Stimulated activated CD4-positive, alpha-beta T cell treated with anti-CD3 and anti-CD28 coated beads, Interleukin-1b, Interleukin-23, amount 100 ng/mL, for 24 hours (primary cell): Measurements from ENCODE around the gene ARID5A.

ENCODE experiments used
- DNase-seq, 4 experiments: peaks; one replicate each; pipeline ENCODE4 v3.0.0-alpha.2; 2020; ENCODE audit warnings: low read depth in 4 of 4, low spot score in 1 of 4

Gene ARID5A

DNA sequence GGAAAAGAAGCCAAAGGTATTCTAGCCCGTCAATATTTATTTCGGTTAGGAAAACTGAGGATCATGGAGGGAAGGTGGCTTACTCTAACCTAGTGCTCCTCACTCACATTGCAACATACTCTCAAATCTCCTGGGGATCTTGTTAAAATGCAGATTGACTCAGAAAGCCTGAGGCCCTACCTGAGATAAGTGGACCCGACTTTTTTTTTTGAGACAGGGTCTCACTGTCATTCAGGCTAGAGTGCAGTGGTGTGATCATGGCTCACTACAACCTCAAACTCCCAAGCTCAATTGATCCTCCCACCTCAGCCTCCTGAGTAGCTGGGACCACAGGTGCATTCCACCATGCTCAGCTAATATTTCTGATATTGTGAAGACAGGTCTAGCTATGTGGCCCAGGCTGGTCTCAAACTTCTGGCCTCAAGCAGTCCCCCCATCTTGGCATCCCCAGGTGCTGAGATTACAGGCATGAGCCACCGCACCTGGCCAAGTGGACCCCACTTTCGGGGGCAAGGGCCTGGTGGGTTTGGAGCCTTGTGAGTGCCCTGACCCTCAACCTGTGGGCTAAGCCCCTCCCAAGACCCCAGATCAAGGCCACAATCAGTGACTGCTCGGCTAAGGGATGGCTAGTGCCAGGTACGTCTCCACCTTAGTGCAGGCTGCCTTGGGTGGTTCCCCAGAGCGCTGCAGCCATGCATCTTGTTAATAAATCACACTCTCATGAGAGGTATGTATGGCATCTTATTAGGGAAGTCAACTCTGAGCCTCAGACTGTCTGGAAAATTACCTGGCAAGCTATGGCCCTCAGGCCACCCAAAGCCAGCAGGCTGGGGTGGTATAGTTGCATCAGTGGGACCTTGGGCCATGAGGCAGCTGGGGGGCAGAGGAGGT, 30.3 kb upstream of the ARID5A start:
- no peak for DNase-seq

DNA sequence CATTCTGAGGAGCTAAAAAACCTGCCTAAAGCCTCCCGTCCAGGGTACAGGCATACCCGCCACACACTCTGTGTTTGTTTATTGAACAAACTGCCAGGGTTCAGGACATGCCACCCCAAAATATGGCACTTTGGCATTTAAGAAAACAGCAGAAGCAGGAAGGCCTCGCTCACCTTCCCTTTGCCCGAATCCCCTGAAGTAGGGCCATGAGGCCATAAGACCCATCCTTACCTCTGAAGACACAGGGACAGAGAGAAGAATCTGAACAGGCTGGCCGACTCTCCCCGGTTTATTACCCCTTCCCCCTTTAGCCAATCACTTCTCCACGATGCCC, 29.7 kb upstream of the ARID5A start:
- DNase-seq, result no peak

DNA sequence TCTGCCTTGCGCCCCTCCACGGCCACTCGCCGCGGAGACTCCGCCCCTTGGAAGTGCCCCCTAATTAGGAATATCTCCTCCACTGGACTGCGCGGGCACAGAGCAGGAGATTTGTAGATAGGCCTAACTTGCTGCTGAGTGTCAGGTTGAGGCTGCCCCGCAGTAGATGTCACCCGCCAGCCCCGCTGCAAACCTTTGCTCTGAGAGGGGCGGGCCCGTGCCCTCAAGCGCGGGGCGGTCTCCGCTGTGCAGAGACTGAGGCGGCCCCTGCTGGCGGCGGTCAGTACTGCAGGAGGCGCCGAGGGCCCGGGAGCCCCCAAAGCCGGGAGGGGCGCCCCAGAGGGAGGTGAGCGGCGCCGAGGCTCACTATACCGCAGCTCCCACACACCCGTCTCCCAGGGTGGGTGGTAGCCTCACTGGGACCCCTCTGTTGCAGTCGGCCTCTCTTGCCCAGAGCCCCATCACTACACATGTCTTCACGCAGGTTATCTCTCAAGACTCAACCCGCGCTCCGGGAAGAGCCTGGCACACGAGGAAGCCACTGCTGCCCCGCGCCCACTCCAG, 28.5 kb upstream of the ARID5A start:
- peak; percentile 82 to 85 (median 85) for DNase-seq

DNA sequence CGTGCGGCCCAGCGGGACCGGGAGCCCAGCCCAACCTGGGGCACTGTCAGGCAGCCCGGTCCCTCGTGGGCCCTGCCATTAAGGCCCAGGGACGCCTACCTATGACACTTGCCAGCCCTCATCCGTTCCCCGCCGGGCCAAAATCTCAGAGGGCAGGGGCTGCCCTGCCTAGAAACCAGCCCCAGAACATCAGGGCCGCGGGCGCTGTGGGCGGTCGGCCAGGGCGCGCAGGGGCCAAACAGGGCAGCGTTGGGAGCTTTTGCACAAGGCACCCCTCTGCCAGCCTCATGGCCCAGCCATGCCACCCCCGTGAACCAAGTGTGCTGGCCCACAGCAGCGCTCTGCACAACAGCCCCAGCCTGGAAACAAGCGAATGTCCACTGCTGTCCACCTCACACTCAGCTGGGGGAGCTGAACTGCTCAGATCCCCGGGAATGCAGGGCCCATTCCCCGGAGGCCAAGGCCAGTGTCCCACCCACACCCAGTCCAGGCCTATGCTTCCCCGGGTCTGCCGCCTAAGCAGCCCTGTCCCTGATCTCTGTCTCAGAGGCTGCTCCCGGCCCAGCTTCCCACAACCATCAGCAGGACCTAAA, 27.9 kb upstream of the ARID5A start:
- no peak for DNase-seq

DNA sequence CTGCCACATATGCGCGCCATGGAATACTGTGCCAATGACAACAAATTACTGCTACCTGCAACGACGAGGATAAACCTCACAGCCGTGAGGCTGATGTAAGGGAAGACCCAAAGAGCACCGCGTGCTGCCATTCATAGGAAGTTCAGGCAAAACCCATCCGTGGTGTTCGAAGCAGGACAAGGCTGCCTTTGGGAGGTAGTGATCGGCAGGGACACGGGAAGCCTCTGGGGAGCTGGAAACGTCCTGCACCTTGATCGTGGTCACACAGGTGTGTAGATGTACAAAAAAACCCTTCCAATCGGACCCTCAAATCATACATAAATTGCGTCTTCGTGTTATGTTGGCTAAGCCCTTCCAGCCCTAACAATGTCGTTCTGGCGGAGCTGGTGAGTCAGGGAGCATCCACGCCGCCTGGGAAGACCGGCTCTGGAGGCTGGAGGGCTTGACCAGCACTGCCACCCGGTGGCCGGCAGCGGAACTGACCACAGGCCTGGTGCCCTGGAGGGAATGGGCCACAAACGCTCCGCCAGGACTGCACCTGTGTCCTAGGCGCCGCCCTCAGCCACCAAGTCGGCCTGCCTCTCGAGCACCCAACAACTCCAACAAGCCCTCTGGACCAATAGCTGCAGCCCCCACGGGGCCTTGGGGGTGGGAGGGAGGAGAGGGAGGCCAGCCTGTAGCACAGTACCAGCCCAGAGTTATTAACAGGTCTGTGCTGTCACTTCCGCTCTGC, 27.3 kb upstream of the ARID5A start:
- DNase-seq, result peak in 3 of 4 experiments; percentile 49 to 62 (median 57)

DNA sequence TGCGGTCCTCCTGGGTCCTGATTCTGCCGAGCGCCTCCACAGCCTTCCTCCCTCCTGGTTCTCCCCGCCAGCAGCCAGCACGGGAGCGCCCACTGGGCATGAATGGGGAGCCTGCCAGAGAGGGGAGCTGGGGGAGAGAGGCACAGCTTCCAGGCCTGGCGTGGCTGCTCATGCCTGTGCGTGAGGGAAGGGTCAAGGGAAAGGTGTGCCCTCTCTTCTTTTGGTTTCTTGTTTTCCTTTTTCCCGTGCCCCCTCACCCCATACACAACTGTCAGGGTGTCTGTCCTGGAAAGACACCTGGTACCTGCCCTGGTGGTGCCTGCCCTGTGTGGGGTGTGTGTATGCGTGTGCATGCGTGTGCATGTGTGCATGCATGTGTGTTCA, 26.7 kb upstream of the ARID5A start:
- DNase-seq, result no peak

DNA sequence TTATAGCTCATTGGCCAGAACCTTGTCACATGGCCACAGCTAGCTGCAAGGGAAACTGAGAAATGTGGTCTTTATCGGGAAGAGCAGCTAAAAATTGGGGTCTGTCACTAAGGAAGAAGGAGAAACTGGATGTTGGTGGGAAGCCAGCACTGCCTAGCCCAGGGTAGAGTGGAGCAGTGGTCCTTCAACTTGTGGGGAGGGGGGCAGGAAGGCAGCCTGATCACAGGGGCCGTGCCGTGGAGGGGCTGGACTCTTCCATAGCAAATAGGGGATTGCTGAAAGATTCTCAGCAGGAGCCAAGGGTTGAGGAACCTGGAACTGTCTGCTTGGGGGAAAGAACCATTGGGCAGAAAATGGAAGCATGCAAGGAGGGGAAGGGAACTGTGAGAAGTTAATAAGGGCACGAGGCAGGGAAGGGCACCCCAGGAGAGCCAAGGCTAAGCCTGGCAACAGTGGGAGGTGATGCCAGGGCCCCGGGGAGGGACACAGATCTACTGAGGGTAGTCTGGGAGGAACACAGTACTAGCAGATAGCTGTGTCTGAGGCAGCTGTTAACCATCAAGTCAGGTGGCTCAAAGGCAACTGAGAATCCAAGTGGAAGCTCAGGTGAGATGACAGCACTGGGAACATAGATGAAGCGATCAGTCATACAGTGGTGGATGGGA, 25.5 kb upstream of the ARID5A start:
- DNase-seq, result no peak

DNA sequence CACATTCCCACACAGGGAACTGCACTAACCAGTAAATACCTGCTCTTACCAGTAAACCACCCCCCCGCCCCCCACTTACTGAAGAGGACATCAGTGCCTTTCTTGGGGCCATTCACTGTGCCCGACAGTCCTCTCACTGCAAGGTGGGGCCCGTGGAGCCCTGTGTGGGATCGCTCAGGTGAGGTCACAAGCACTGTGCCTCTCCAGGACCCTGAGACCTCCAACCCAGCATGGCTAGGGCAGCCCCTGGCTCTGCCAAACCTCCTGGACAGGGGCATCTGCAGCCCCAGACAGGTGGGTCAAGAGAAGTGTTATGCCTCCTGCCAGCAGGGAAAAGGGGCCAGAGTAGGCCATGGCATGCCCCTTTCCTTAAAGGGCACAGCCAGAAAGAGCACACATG, 24.7 kb upstream of the ARID5A start:
- DNase-seq, result no peak

DNA sequence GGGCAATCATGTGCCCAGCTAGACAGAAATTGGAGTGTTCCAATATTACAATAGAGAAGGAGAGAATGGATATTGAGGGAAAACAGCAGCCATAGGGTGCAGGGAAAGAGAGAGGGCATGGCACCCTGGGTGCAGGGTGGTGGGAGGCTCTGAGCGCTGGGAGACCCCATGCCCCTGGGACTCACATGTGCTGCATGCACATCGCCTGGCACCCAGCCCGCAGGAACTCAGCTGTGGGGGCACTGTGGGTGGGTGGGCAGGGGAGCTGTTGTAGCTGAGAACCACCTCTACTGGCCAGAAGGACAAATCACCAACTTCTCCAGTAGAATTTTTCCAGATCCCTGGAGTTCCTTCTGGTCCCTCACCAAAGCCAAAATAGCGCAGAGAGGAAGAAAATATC, 24.2 kb upstream of the ARID5A start:
- DNase-seq, result no peak

DNA sequence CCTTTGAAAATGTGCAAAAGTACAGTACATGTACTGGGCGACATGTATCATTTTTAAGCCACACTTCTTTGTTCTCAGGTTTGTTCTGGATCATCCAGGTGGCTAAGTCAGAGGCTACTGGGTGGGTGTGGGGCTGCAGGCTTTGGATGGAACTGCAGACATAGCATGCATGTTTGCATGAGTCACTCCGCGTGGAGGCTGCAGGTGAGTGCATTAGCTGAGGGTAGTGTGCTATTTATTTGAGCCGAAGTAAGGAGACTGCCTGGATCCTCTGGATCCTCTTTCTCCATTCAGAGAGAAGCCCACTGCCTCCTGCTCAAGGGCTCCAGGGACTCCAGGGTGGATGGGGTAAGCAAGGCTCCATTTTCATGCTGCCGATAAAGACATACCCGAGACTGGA, 22.0 kb upstream of the ARID5A start:
- no peak for DNase-seq

DNA sequence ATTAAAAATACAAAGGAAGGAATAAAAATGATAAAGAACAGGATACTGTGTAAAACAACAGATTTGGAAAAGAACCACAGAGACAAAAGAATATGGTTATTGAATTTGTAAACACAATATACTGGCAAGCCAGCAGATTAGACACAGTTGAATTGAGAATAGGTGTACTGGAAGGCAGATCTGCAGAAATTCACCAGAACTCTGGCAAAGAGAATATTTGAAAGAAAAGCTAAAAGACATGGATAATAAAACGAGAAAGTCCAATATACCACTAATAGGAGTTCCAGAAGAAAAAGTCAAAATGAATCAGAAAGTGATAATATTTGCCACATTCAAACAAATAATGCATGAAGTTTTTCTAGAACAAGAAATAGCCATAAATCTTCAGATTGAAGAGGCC, 19.5 kb upstream of the ARID5A start:
- no peak for DNase-seq

DNA sequence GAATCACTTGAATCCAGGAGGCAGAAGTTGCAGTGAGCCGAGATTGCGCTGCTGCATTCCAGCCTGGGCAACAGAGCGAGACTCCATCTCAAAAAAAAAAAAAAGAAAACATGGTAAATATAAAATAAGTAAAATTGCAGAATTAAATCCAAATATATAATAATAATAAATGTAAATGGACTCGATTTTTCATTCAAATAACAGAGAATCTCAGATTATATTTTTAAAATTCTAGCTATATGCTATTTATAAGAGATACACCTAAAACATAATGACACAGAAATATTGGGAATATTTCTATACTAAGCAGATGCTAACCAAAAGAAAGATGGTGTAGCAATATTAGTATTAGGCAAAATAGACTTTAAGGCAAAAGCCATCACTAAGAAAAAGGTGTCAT, 16.3 kb upstream of the ARID5A start:
- DNase-seq, result no peak

DNA sequence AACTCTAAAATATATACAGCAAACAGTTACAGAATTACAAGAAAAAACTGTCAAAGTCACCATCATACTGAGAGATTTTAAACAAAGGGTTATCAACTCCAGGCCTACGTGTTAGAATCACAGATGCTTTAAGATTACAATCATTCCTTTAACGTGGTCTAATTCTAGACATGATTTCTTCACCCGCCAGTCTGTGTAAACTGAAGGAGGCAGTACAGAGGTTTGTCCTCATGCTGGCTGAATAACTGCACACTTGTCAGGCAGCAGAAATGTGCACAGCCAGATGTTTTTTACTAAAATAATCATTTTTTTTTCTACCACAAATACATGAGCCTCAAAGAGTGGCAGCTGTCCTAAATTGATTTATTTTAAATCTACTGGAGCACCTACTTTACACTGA, 15.9 kb upstream of the ARID5A start:
- no peak for DNase-seq

DNA sequence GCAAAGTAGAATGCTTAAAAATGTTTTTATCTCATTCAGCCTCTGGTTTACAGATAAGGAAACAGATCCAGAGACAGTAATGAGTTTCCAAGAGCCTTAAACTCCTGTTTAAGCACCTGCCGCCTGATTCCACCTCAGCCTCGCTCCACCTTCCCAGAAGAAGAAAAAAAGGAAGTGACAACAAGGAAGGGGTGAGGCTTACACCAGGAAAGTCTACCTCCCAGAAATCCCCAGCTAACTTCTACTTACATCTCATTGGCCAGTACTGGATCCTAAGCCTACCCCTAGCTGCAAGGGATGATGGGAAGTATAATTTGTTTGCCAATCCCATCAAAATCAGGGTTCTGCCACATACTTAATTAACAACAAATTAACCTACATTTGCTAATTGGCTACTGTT, 15.3 kb upstream of the ARID5A start:
- no peak for DNase-seq

DNA sequence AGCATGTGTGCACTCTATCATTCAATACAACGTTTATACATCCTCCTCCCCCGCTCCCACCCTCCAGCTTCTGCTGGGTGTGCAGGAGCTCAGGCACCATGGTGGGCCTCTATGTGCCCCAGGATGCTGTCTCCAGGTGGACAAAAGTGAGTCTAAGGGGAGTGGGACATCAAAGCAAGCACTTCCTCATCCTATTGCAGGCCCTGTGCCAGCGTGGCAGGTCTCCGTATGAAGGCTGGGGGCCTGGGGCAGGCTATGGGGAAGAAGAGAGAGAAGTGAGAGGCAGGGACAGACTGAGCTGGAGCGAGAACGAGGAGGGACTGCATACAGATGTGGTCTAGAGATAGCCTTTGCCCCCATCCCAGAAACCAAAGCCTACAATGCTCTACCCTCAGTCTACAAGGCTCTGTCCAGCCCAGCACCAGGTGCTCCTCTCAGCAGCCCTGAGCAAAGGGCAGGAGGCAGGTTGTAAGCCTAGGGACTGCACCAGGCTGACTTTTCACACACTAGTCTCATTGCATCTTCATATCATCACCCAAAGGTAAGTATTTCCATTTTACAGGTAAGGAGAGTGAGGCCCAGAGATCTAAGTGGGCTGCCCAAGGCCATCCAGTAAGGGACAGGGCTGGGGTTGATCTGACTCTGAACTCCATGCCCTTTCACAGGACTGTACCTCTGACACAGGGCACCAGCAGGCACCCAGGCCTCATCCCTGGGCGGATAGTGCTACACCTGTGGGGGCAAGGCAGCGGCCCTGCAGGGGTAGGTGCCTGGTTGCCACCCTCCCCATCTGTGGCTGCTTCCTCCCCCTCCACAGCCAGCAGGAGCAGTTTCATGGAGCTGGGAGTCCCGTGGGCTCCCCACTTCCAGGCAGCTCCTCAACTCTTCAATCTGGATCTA, 14.0 kb upstream of the ARID5A start:
- no peak for DNase-seq

DNA sequence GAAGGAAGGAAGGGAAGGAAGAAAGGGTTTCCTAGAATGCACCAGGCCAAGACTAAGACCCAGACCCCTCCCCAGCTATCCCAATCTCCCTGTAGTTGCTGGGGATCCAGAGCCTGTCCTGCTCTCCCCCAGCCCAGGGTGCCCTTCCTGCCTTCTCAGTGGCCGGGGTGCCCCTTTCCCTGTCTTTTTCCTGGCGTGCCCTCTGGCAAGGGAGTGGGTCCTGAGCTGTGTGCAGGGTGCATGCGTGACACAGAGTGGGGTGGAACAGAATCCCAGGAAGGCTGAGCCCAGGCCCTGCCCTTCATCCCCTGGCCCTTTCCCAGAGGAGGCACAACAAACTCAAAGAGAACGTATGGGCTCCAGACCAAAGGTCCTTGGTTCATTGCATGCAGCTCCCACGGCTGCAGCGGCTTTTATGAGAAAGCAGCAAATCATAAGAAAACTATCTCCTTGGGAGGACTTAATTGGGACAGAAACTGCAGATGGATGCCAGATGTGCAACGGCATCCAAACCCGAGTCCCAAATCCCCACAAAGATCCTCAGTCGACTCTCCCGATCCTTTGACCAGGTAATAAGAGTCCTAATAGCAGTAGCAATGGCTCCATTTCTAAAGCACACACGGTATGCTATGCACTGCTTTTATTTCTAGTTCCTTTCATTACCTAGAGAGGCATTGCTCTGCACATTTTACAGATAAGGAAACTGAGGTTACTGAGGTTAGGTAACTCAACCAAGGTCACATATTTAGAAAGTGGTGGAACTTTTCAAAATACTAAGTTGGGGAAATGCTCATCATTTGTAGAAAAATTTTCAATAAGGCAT, 12.7 kb upstream of the ARID5A start:
- no peak for DNase-seq

DNA sequence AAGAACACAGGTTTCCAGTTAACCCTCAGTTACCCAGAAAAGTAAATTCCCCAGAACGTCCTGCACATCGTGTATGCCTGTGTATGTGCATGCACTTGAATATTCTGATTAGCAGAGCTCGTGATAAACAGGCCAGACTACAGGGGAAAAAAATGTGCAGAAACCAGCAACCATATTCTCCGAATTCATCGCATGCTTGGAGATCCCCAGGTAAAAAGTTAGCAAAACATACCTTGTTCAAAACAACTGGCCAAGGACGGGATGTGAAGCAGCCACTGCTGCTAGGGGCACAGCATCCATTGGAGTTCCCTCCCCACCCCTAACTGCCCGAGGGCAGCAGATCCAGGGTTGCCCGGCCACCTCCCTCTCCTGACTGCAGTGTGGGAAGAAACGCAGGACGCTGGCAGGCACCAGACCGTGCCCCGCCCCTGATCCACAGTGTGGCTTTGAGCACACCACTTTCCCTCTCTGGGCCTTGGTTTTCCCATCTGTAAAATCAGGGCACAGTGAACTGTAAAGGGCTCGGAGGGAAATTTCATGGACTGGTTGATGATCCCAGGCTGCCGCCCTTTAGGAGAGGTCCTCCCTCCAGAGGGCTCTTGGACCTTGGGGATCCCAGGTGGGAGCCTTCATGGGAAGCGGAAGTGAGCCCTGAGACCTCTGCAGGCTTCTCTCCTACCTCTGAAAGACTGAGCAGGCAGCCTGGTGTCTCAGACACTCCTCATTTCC, 11.9 kb upstream of the ARID5A start:
- no peak for DNase-seq

DNA sequence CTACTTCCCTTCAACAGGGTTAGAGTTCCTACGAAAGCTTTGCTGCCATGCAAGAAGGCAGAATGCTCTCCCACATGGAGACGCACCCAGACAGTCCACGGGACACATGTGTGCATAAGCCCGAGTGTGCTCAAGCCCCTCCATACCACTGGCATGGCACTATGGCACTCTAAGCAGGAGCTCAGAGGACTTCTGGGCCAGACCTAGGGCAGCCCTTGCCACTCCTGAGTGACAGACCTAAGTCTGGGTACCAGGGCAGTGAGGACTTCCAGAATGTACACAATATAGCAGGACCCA, 11.4 kb upstream of the ARID5A start:
- DNase-seq, result no peak

DNA sequence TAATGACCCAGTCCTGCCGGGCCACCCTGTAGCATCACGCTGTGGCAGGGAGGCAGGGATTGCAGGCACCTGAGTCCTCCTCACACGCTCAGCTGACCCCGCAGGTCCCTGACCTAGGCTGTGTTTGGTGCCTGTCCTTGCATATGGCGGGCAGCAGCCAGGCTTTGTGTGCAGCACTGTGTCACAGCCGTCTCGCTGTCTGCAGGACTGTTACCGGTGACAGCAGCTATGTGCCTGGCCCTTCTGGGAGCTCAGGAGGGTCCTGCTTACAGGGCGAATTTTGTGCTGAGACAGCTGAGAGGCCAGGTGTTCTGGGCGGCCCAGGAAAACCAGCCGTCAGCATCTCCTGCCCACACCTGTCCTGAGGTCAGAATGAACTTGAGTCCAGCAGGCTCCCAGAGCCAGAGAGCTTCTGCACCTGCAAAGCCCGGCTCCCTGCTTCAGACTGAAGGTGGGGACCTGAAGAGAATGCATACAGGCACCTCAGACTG, 10.4 kb upstream of the ARID5A start:
- DNase-seq, result no peak
